OCI-LY3 (cell line): Measurements from ENCODE around the gene MTHFD2L.

Source experiments
- H2AFZ ChIP-seq: fragments of 200-600, 300-600 bp; shearing (Covaris generic); 2 replicates; pipeline ENCODE4 v1.6.0; 2014; ENCODE audit warnings: antibody characterized with exemption, low read depth, low read length
- H3K27ac ChIP-seq: fragments of 200-600, 300-600 bp; sonication (generic); 2 replicates; pipeline ENCODE4 v1.5.1; 2014; ENCODE audit warnings: mild to moderate bottlenecking, low read length, moderate library complexity, mixed read lengths
- H3K27me3 ChIP-seq: fragments of 200-600, 300-600 bp; sonication (generic); 2 replicates; pipeline ENCODE4 v1.6.1; 2014; ENCODE audit warnings: low read depth, low read length, mixed read lengths
- H3K36me3 ChIP-seq: fragments of 200-600, 300-600 bp; sonication (generic); replicated peaks from 2 replicates; pipeline ENCODE3; 2014; ENCODE audit warnings: low read depth, low read length, mixed read lengths
- H3K4me1 ChIP-seq: fragments of 300-600, 200-600 bp; sonication (generic); 2 replicates; pipeline ENCODE4 v1.6.1; 2014; ENCODE audit warnings: low read length, mixed read lengths
- H3K4me2 ChIP-seq: fragments of 200-600, 300-600 bp; sonication (generic); 2 replicates; pipeline ENCODE4 v1.6.1; 2014; ENCODE audit warnings: low read length, mixed read lengths
- H3K4me3 ChIP-seq: fragments of 300-600, 200-600 bp; sonication (generic); 2 replicates; pipeline ENCODE4 v1.5.1; 2014; ENCODE audit warnings: antibody characterized with exemption, mild to moderate bottlenecking, low read length, moderate library complexity
- H3K79me2 ChIP-seq: fragments of 300-600, 200-600 bp; shearing (Covaris generic); 2 replicates; pipeline ENCODE4 v1.6.1; 2014; ENCODE audit warnings: mild to moderate bottlenecking, low read length, mixed read lengths
- H3K9ac ChIP-seq: fragments of 300-600, 200-600 bp; shearing (Covaris generic); 2 replicates; pipeline ENCODE4 v1.6.0; 2014; ENCODE audit warnings: mild to moderate bottlenecking, low read length, moderate library complexity
- H3K9me3 ChIP-seq: fragments of 200-600, 300-600 bp; shearing (Covaris generic); 2 replicates; pipeline ENCODE4 v1.6.1; 2014; ENCODE audit warnings: low read length, mixed read lengths; ENCODE audit not compliant: insufficient read depth
- H4K20me1 ChIP-seq: fragments of 200-600, 300-600 bp; sonication (generic); 2 replicates; pipeline ENCODE4 v1.6.1; 2016; ENCODE audit warnings: low read length, mixed read lengths; ENCODE audit not compliant: insufficient read depth
- EZH2phosphoT487 ChIP-seq: fragments of 200-600 bp; shearing (Covaris generic); IDR thresholded peaks from 2 replicates; pipeline ENCODE4 v1.6.1; 2018; ENCODE audit warnings: antibody characterized with exemption, mixed run types, low read depth
- TF ChIP-seq, protein P1 (sequence below): fragments of 200-600, 300-600 bp; sonication (generic); IDR thresholded peaks from 2 replicates; pipeline ENCODE4 v1.5.1; 2014; ENCODE audit warnings: antibody characterized with exemption, low read length, low read depth

The MTHFD2L gene

GRCh38 chr4:74282926-74283325 lies 125.0 kb downstream of the MTHFD2L start:
- H4K20me1 ChIP-seq, result no peaks in the 10 kb centered on the region
- H3K36me3 ChIP-seq, result no peaks in the 10 kb centered on the region
- no peak overlapping the region for H3K4me2 ChIP-seq
- no peak overlapping the region for H3K4me3 ChIP-seq
- H3K9ac ChIP-seq, result no peak overlapping the region
- H3K4me1 ChIP-seq, result no peaks in the 10 kb centered on the region
- H3K79me2 ChIP-seq, result no peaks in the 10 kb centered on the region
- no peak overlapping the region for H2AFZ ChIP-seq
- no peaks in the 10 kb centered on the region for H3K27me3 ChIP-seq
- no peaks in the 10 kb centered on the region for H3K9me3 ChIP-seq
- no peak overlapping the region for H3K27ac ChIP-seq
- TF ChIP-seq, protein P1, sequence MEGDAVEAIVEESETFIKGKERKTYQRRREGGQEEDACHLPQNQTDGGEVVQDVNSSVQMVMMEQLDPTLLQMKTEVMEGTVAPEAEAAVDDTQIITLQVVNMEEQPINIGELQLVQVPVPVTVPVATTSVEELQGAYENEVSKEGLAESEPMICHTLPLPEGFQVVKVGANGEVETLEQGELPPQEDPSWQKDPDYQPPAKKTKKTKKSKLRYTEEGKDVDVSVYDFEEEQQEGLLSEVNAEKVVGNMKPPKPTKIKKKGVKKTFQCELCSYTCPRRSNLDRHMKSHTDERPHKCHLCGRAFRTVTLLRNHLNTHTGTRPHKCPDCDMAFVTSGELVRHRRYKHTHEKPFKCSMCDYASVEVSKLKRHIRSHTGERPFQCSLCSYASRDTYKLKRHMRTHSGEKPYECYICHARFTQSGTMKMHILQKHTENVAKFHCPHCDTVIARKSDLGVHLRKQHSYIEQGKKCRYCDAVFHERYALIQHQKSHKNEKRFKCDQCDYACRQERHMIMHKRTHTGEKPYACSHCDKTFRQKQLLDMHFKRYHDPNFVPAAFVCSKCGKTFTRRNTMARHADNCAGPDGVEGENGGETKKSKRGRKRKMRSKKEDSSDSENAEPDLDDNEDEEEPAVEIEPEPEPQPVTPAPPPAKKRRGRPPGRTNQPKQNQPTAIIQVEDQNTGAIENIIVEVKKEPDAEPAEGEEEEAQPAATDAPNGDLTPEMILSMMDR, result no peak
- no peak for TF ChIP-seq EZH2phosphoT487

- no peak overlapping the region for H2AFZ ChIP-seq
- no peak for TF ChIP-seq EZH2phosphoT487
- TF ChIP-seq, protein P1, result no peak
- no peak overlapping the region for H3K4me3 ChIP-seq
- no peak overlapping the region for H3K4me2 ChIP-seq
- no peaks in the 10 kb centered on the region for H3K4me1 ChIP-seq
- H3K9me3 ChIP-seq, result no peaks in the 10 kb centered on the region
- no peaks in the 10 kb centered on the region for H4K20me1 ChIP-seq
- H3K9ac ChIP-seq, result no peak overlapping the region
- no peaks in the 10 kb centered on the region for H3K79me2 ChIP-seq
- no peaks in the 10 kb centered on the region for H3K27me3 ChIP-seq
- no peak overlapping the region for H3K27ac ChIP-seq
- H3K36me3 ChIP-seq, result no peaks in the 10 kb centered on the region
These were observed 125.7 kb downstream of the MTHFD2L start for GRCh38 chr4:74283614-74284013.

GRCh38 chr4:74284053-74284452 lies 126.1 kb downstream of the MTHFD2L start:
- Histone ChIP-seq H3K9me3 (no peaks in the 10 kb centered on the region), H3K36me3 (no peaks in the 10 kb centered on the region), H3K79me2 (no peaks in the 10 kb centered on the region), H3K27me3 (no peaks in the 10 kb centered on the region), H3K4me1 (no peaks in the 10 kb centered on the region), H2AFZ (no peak overlapping the region), H4K20me1 (no peaks in the 10 kb centered on the region), H3K4me2 (no peak overlapping the region), H3K4me3 (no peak overlapping the region), H3K27ac (no peak overlapping the region), H3K9ac (no peak overlapping the region)
- TF ChIP-seq EZH2phosphoT487, result no peak
- TF ChIP-seq, protein P1, result no peak

DNA sequence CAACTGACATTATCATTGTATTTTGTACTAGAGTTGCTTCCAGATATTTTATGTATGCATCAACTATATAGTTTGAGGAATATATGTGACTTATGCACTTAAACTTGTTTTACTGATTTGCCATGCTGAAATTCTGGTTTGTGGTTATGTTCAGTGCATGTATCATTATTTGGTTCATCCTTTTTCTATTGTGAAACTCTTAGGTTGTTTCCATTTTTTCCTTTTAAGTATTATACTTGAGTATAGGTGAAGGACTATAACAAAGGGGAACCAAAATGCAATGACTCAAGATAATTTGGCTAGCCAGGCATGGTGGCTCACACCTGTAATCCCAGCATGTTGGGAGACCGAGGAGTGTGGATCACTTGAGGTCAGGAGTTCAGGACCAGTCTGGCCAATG lies 129.2 kb downstream of the MTHFD2L start:
- H2AFZ ChIP-seq, result no peak overlapping the region
- no peak overlapping the region for H3K4me3 ChIP-seq
- H3K9ac ChIP-seq, result no peak overlapping the region
- H4K20me1 ChIP-seq, result no peaks in the 10 kb centered on the region
- no peaks in the 10 kb centered on the region for H3K27me3 ChIP-seq
- no peaks in the 10 kb centered on the region for H3K4me1 ChIP-seq
- no peak overlapping the region for H3K27ac ChIP-seq
- no peaks in the 10 kb centered on the region for H3K36me3 ChIP-seq
- no peaks in the 10 kb centered on the region for H3K9me3 ChIP-seq
- TF ChIP-seq, protein P1, result no peak
- no peak for TF ChIP-seq EZH2phosphoT487
- no peaks in the 10 kb centered on the region for H3K79me2 ChIP-seq
- H3K4me2 ChIP-seq, result no peak overlapping the region
